GM10248 (cell line): ENCODE measurements around the gene PCDH15.

Experiments
- CTCF ChIA-PET: fragments of 300-600 bp; sonication (Branson Sonifier 250); formaldehyde crosslinking; extraction: SDS; loops from one replicate; lab custom pipeline; 2021; ENCODE audit warnings: antibody characterized with exemption; lab: Yijun Ruan, JAX
- POLR2A ChIA-PET: fragments of 350-650 bp; sonication (Branson Sonifier 250); formaldehyde crosslinking; extraction: SDS; loops from one replicate; lab custom pipeline; 2020; ENCODE audit warnings: antibody characterized with exemption; lab: Yijun Ruan, JAX
- DNase-seq: peaks from one replicate; pipeline ENCODE4 v3.0.0; 2012; ENCODE audit errors: extremely low spot score
- CTCF ChIP-seq: IDR thresholded peaks from 2 replicates; pipeline ENCODE4 v1.5.1; 2012; ENCODE audit warnings: mild to moderate bottlenecking, low read depth; ENCODE audit errors: extremely low read depth, missing control alignments, control extremely low read depth

PCDH15 gene

GRCh38 chr10:54148508-54148907, 652.5 kb downstream of the PCDH15 start:
- CTCF ChIA-PET: no interaction called here
- DNase-seq: no peak

GRCh38 chr10:54139819-54140428, 661.1 kb downstream of the PCDH15 start:
- CTCF ChIA-PET: interaction anchor here (1.2 kb wide), 1 partner anchor 9 kb away, joined by 3 read pairs; no protein-coding TSS in a partner anchor
- POLR2A ChIA-PET: no interaction called here
- no peak for DNase-seq
- TF ChIP-seq CTCF: no peak

More at GRCh38 chr10:54148508-54148907, 652.5 kb downstream of the PCDH15 start:
- no peak for TF ChIP-seq CTCF
- POLR2A ChIA-PET: no interaction called here

GRCh38 chr10:54137396-54137795, 663.6 kb downstream of the PCDH15 start:
- DNase-seq: no peak
- CTCF ChIA-PET: no interaction called here
- no peak for TF ChIP-seq CTCF
- POLR2A ChIA-PET: no interaction called here

GRCh38 chr10:54133203-54133602, 667.8 kb downstream of the PCDH15 start:
- no peak for DNase-seq
- CTCF ChIA-PET: interaction anchor here (0.9 to 2.4 kb wide), 6 partner anchors 11 to 29 kb away, joined by 3 to 8 read pairs (median 3); no protein-coding TSS in a partner anchor

GRCh38 chr10:54131833-54132232, 669.2 kb downstream of the PCDH15 start:
- no peak for TF ChIP-seq CTCF
- DNase-seq: no peak
- POLR2A ChIA-PET: no interaction called here
- CTCF ChIA-PET: interaction anchor here (1.1 to 2.4 kb wide), 4 partner anchors 8 to 28 kb away, joined by 3 to 8 read pairs (median 4); no protein-coding TSS in a partner anchor

More at GRCh38 chr10:54133203-54133602, 667.8 kb downstream of the PCDH15 start:
- peak; percentile 16 for TF ChIP-seq CTCF
- POLR2A ChIA-PET: no interaction called here

- DNase-seq: no peak
- ChIA-PET POLR2A (no interaction called here), CTCF (interaction anchor here (1.7 kb wide), 1 partner anchor 9 kb away, joined by 3 read pairs; no protein-coding TSS in a partner anchor)
- no peak for TF ChIP-seq CTCF
Observed at GRCh38 chr10:54130394-54130793, 670.6 kb downstream of the PCDH15 start.
